Measurements from ENCODE around the gene TP53.

TP53 gene

GRCh38 chr17:7687072-7687907 lies at the start of gene TP53:
TP53 (minus strand) TSS chr17:7687490; CDS start chr17:7676594, 10,896 bp downstream.
- DNase-seq: peak; percentile 71

- DNase-seq: no peak
These were observed 45.8 kb upstream of the TP53 start for GRCh38 chr17:7732981-7733539.

- DNase-seq: no peak
These were observed 42.5 kb upstream of the TP53 start for GRCh38 chr17:7729816-7730215.

GRCh38 chr17:7727886-7728285 lies 40.6 kb upstream of the TP53 start:
- DNase-seq: no peak

- no peak for DNase-seq
These were observed 34.3 kb upstream of the TP53 start for GRCh38 chr17:7721612-7722011.

- no peak for DNase-seq
These were observed 32.8 kb upstream of the TP53 start for GRCh38 chr17:7720125-7720524.

GRCh38 chr17:7719661-7720060 lies 32.4 kb upstream of the TP53 start:
- DNase-seq: no peak

- DNase-seq: no peak
These were observed 30.6 kb upstream of the TP53 start for GRCh38 chr17:7717756-7718350.

GRCh38 chr17:7716901-7717755 lies 29.8 kb upstream of the TP53 start, which contains the start of gene DNAH2:
DNAH2 (plus strand) TSS chr17:7717744; CDS start chr17:7719735, 1,991 bp downstream.
- peak; percentile 54 for DNase-seq

GRCh38 chr17:7715936-7716886 lies 28.9 kb upstream of the TP53 start:
- no peak for DNase-seq

GRCh38 chr17:7714721-7715594 lies 27.7 kb upstream of the TP53 start:
- DNase-seq: no peak

GRCh38 chr17:7713782-7714181 lies 26.5 kb upstream of the TP53 start:
- DNase-seq: no peak

- no peak for DNase-seq
These were observed 25.0 kb upstream of the TP53 start for GRCh38 chr17:7712111-7712771.

GRCh38 chr17:7711051-7711755 lies 23.9 kb upstream of the TP53 start:
- no peak for DNase-seq

- DNase-seq: no peak
These were observed 23.0 kb upstream of the TP53 start for GRCh38 chr17:7710301-7710700.

- no peak for DNase-seq
These were observed 21.7 kb upstream of the TP53 start for GRCh38 chr17:7709031-7709430.

- no peak for DNase-seq
These were observed 20.8 kb upstream of the TP53 start for GRCh38 chr17:7707858-7708750.

GRCh38 chr17:7707446-7707845 lies 20.2 kb upstream of the TP53 start:
- no peak for DNase-seq
